ENCODE data around the gene FAM111B.
"Not testable (repeated sequence)": the region's sequence is repeated elsewhere in the genome, so short reads cannot be mapped to it uniquely, and the experiment has no call there.

The FAM111B gene

GRCh38 chr11:59086007-59086406 is 21.0 kb upstream of the FAM111B start, which contains the start of gene GLYATL1B:
GLYATL1B (plus strand) TSS chr11:59086307; CDS start chr11:59086307, 0 bp downstream.
- H3K9ac ChIP-seq (ENCODE audit: low read length); H3K27ac ChIP-seq (ENCODE audit: low read length, poor library complexity, severe bottlenecking); H3K23ac ChIP-seq (ENCODE audit: low read length in 2 of 2); H4K8ac ChIP-seq (ENCODE audit: low read length); H2BK15ac ChIP-seq (ENCODE audit: low read depth, poor library complexity, severe bottlenecking); H3K14ac ChIP-seq (ENCODE audit: low read length in 2 of 2); H3K79me1 ChIP-seq (replicated peaks; ENCODE audit: low read length, poor library complexity, severe bottlenecking); DNase-seq; H2AK5ac ChIP-seq (ENCODE audit: low read length, severe bottlenecking); H2AFZ ChIP-seq (ENCODE audit: low read depth, low read length); H2BK120ac ChIP-seq (ENCODE audit: low read depth, low read length); H3K9me3 ChIP-seq (ENCODE audit: control insufficient read depth, low read length); H3K27me3 ChIP-seq (ENCODE audit: control insufficient read depth in 1 of 2, insufficient read depth in 1 of 2, low read length in 2 of 2); H3K4me2 ChIP-seq (ENCODE audit: low read length, poor library complexity, severe bottlenecking); H3K4me3 ChIP-seq (ENCODE audit: insufficient read depth in 1 of 2, low read depth in 1 of 2, low read length in 2 of 2); H4K91ac ChIP-seq (ENCODE audit: low read length); H2BK5ac ChIP-seq (ENCODE audit: low read depth, low read length, poor library complexity, severe bottlenecking); H3K4ac ChIP-seq (ENCODE audit: low read depth in 1 of 2, low read length in 2 of 2); H3K18ac ChIP-seq (ENCODE audit: low read depth in 1 of 2, low read length in 2 of 2); H2BK12ac ChIP-seq (ENCODE audit: low read length in 2 of 2); H3K36me3 ChIP-seq (ENCODE audit: control insufficient read depth in 1 of 2, insufficient read depth in 2 of 2, low read depth in 1 of 2, low read length in 2 of 2); H3K4me1 ChIP-seq (ENCODE audit: control insufficient read depth, insufficient read depth, low read depth, low read length): not testable (repeated sequence)
- 97% methylated on average over 2 of the region's 5 CpGs for WGBS

GRCh38 chr11:59088162-59088561 is 18.9 kb upstream of the FAM111B start:
- DNase-seq: no peak
- Histone ChIP-seq H2BK15ac (ENCODE audit: low read depth, poor library complexity, severe bottlenecking) (no peak overlapping the region), H3K36me3 (ENCODE audit: control insufficient read depth in 1 of 2, insufficient read depth in 2 of 2, low read depth in 1 of 2, low read length in 2 of 2) (no peaks in the 10 kb centered on the region), H3K27ac (ENCODE audit: low read length, poor library complexity, severe bottlenecking) (no peak overlapping the region), H2AFZ (ENCODE audit: low read depth, low read length) (no peak overlapping the region), H2AK5ac (ENCODE audit: low read length, severe bottlenecking) (no peak overlapping the region), H3K9me3 (ENCODE audit: control insufficient read depth, low read length) (no peaks in the 10 kb centered on the region), H3K4me2 (ENCODE audit: low read length, poor library complexity, severe bottlenecking) (no peak overlapping the region), H2BK12ac (ENCODE audit: low read length in 2 of 2) (no peak overlapping the region), H4K91ac (ENCODE audit: low read length) (no peak overlapping the region), H3K18ac (ENCODE audit: low read depth in 1 of 2, low read length in 2 of 2) (no peak overlapping the region), H3K4me1 (ENCODE audit: control insufficient read depth, insufficient read depth, low read depth, low read length) (no peaks in the 10 kb centered on the region), H3K14ac (ENCODE audit: low read length in 2 of 2) (no peak overlapping the region), H3K4me3 (ENCODE audit: insufficient read depth in 1 of 2, low read depth in 1 of 2, low read length in 2 of 2) (no peak overlapping the region), H4K8ac (ENCODE audit: low read length) (no peak overlapping the region), H3K27me3 (ENCODE audit: control insufficient read depth in 1 of 2, insufficient read depth in 1 of 2, low read length in 2 of 2) (no peaks in the 10 kb centered on the region), H3K9ac (ENCODE audit: low read length) (no peak overlapping the region), H2BK5ac (ENCODE audit: low read depth, low read length, poor library complexity, severe bottlenecking) (no peak overlapping the region), H3K4ac (ENCODE audit: low read depth in 1 of 2, low read length in 2 of 2) (no peak overlapping the region), H2BK120ac (ENCODE audit: low read depth, low read length) (no peak overlapping the region), H3K79me1 (replicated peaks; ENCODE audit: low read length, poor library complexity, severe bottlenecking) (no peaks in the 10 kb centered on the region), H3K23ac (ENCODE audit: low read length in 2 of 2) (no peak overlapping the region)
- WGBS: 70% methylated on average over 3 of the region's 4 CpGs

- not testable (repeated sequence) for H3K9me3 ChIP-seq (ENCODE audit: control insufficient read depth, low read length); H3K4me2 ChIP-seq (ENCODE audit: low read length, poor library complexity, severe bottlenecking); H2BK120ac ChIP-seq (ENCODE audit: low read depth, low read length); H3K4me3 ChIP-seq (ENCODE audit: insufficient read depth in 1 of 2, low read depth in 1 of 2, low read length in 2 of 2); H3K79me1 ChIP-seq (replicated peaks; ENCODE audit: low read length, poor library complexity, severe bottlenecking); H3K23ac ChIP-seq (ENCODE audit: low read length in 2 of 2); H3K4ac ChIP-seq (ENCODE audit: low read depth in 1 of 2, low read length in 2 of 2); H2BK15ac ChIP-seq (ENCODE audit: low read depth, poor library complexity, severe bottlenecking); H3K18ac ChIP-seq (ENCODE audit: low read depth in 1 of 2, low read length in 2 of 2); H3K36me3 ChIP-seq (ENCODE audit: control insufficient read depth in 1 of 2, insufficient read depth in 2 of 2, low read depth in 1 of 2, low read length in 2 of 2); H2AFZ ChIP-seq (ENCODE audit: low read depth, low read length); H2BK5ac ChIP-seq (ENCODE audit: low read depth, low read length, poor library complexity, severe bottlenecking); H3K4me1 ChIP-seq (ENCODE audit: control insufficient read depth, insufficient read depth, low read depth, low read length); H3K27me3 ChIP-seq (ENCODE audit: control insufficient read depth in 1 of 2, insufficient read depth in 1 of 2, low read length in 2 of 2); H2AK5ac ChIP-seq (ENCODE audit: low read length, severe bottlenecking); H3K27ac ChIP-seq (ENCODE audit: low read length, poor library complexity, severe bottlenecking); DNase-seq; H3K9ac ChIP-seq (ENCODE audit: low read length); H3K14ac ChIP-seq (ENCODE audit: low read length in 2 of 2); H2BK12ac ChIP-seq (ENCODE audit: low read length in 2 of 2); H4K91ac ChIP-seq (ENCODE audit: low read length); H4K8ac ChIP-seq (ENCODE audit: low read length)
Observed at GRCh38 chr11:59093576-59093975, 13.5 kb upstream of the FAM111B start.

DNA sequence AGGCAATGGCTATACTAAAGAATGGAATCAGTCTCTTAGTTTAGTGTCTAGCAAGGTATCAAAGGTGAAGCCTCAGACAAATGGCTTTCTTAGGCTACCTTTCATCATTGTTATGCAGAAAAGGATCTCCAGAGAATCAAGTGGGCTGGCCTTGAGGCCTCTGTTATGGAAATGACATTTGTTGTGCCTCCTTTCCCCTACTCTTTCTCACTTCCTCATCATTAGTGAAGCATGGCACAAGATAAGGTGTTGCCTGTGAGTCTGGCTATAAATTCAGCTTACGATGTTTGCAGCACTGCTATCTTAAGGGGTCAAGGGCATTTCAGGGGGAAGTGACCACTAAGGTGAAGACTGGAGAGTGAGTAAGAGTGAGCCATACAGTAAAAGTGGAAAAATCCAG is 11.8 kb upstream of the FAM111B start:
- H3K23ac ChIP-seq (ENCODE audit: low read length in 2 of 2); H2BK120ac ChIP-seq (ENCODE audit: low read depth, low read length); H3K4me3 ChIP-seq (ENCODE audit: insufficient read depth in 1 of 2, low read depth in 1 of 2, low read length in 2 of 2); H3K27me3 ChIP-seq (ENCODE audit: control insufficient read depth in 1 of 2, insufficient read depth in 1 of 2, low read length in 2 of 2); H4K8ac ChIP-seq (ENCODE audit: low read length); H3K27ac ChIP-seq (ENCODE audit: low read length, poor library complexity, severe bottlenecking); DNase-seq; H2BK15ac ChIP-seq (ENCODE audit: low read depth, poor library complexity, severe bottlenecking); H2BK12ac ChIP-seq (ENCODE audit: low read length in 2 of 2); H3K14ac ChIP-seq (ENCODE audit: low read length in 2 of 2); H3K79me1 ChIP-seq (replicated peaks; ENCODE audit: low read length, poor library complexity, severe bottlenecking); H2BK5ac ChIP-seq (ENCODE audit: low read depth, low read length, poor library complexity, severe bottlenecking); H3K9ac ChIP-seq (ENCODE audit: low read length); H2AK5ac ChIP-seq (ENCODE audit: low read length, severe bottlenecking); H3K4ac ChIP-seq (ENCODE audit: low read depth in 1 of 2, low read length in 2 of 2); H4K91ac ChIP-seq (ENCODE audit: low read length); H2AFZ ChIP-seq (ENCODE audit: low read depth, low read length); H3K4me2 ChIP-seq (ENCODE audit: low read length, poor library complexity, severe bottlenecking); H3K4me1 ChIP-seq (ENCODE audit: control insufficient read depth, insufficient read depth, low read depth, low read length); H3K36me3 ChIP-seq (ENCODE audit: control insufficient read depth in 1 of 2, insufficient read depth in 2 of 2, low read depth in 1 of 2, low read length in 2 of 2); H3K9me3 ChIP-seq (ENCODE audit: control insufficient read depth, low read length); H3K18ac ChIP-seq (ENCODE audit: low read depth in 1 of 2, low read length in 2 of 2): not testable (repeated sequence)
- 25% methylated on average over 1 of the region's 1 CpG for WGBS
